Body of pancreas (tissue), 4 donors: ENCODE results near the gene SALL1. TPM values are rescaled to one million over a fixed set of nuclear protein-coding genes. Genes with fewer than 3 reads are reported as not detected.

ENCODE experiments used
- ATAC-seq: fragments of 150-250 bp; one replicate; pipeline ENCODE4 v1.9.1; 2016
- DNase-seq, 4 donors: peaks; one replicate each; pipeline ENCODE4 v3.0.0-alpha.2; 2019
- H3K27ac ChIP-seq, 4 donors: fragments of 200-600 bp; sonication (generic); 1 replicate in 3 of 4; 2 replicates in 1 of 4; pipeline versions ENCODE4 v1.5.1 to v1.6.1; 2016 to 2019; ENCODE audit warnings: mild to moderate bottlenecking in 1 of 4, mixed read lengths in 1 of 4, moderate library complexity in 1 of 4
- H3K27me3 ChIP-seq, 2 donors: fragments of 200-600 bp; sonication (generic); one replicate each; pipeline ENCODE4 v1.6.0; 2016; ENCODE audit warnings: mild to moderate bottlenecking in 1 of 2
- H3K36me3 ChIP-seq, 2 donors: fragments of 200-600 bp; sonication (generic); replicated peaks in 1 of 2; 2 replicates each; pipeline ENCODE4 v1.5.1; 2016; ENCODE audit warnings: low read depth in 2 of 2; ENCODE audit not compliant: insufficient read depth in 1 of 2
- H3K4me1 ChIP-seq: fragments of 200-600 bp; sonication (generic); one replicate; pipeline ENCODE4 v1.6.0; 2016
- H3K4me3 ChIP-seq, 2 donors: fragments of 200-600 bp; sonication (generic); 1 replicate in 1 of 2; 2 replicates in 1 of 2; pipeline ENCODE4 v1.5.1; 2016 to 2019
- H3K9me3 ChIP-seq, 3 donors: fragments of 200-600 bp; sonication (generic); 1 replicate in 2 of 3; 2 replicates in 1 of 3; pipeline ENCODE4 v1.5.1; 2016
- POLR2A ChIP-seq, 3 donors: fragments of 450-650 bp; IDR thresholded peaks; one replicate each; pipeline ENCODE4 v1.6.1; 2016; ENCODE audit warnings: antibody characterized with exemption in 3 of 3, mild to moderate bottlenecking in 2 of 3
- WGBS, 2 donors: methylation state at CpG; one replicate each; pipeline ENCODE4 v1.1.5; 2017; 5-methylcytosine and 5-hydroxymethylcytosine counted together
- intact Hi-C: fragments of 100-400 bp; cut with DNase I; formaldehyde crosslinking; loops from one replicate; pipeline ENCODE4 v1.15.1; 2023
- total RNA-seq, 2 donors: library from RNA; depleted of rRNA; stranded (reverse); fragments of >200 nt; gene quantifications; one replicate each; pipeline ENCODE4 v1.1.0, GENCODE V29; 2016
- TF ChIP-seq, protein P1 (sequence below), 7 experiments: fragments of 450-650 bp in 4 of 7; fragments of 200-600 bp in 3 of 7; sonication (generic) in 3 of 7; IDR thresholded peaks; one replicate each; pipeline ENCODE4 v1.5.1; 2016 to 2019; ENCODE audit warnings: antibody characterized with exemption in 7 of 7

SALL1 gene
- total RNA-seq, 2 donors from 2014 or later: 0.52 TPM; not detected in 1

DNA sequence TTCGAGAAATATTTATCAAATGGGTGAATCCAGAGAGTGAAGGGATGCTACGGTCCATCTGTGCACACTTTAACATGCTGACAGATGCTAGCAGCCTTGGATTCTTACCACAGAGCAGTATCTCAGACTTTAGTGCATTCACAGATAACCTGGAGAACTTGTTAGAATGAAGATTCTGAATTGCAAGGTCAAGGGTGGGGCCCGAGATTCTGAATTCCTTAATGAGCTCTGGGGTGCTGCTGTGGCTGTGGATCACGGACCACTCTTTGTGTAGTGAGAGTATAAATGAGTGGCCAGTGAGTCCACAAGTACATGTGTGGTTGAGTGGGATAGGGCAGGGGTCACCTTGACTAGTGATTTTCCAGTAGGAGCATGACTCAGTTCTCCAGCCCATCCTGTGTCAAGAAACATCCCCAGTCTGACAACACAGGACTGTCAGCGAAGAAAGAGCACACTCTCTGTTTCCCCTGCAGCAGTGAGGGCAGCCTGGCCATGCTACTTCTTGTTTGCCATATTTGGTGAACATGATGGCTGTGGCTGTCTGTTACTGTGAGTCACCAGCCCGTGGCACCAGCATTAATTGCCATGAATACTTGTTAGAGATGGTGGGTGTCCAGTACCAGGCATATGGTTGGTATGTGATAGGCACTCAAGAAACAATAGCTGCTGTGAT lies 13.0 kb upstream of the SALL1 start:
- no peak for ATAC-seq

DNA sequence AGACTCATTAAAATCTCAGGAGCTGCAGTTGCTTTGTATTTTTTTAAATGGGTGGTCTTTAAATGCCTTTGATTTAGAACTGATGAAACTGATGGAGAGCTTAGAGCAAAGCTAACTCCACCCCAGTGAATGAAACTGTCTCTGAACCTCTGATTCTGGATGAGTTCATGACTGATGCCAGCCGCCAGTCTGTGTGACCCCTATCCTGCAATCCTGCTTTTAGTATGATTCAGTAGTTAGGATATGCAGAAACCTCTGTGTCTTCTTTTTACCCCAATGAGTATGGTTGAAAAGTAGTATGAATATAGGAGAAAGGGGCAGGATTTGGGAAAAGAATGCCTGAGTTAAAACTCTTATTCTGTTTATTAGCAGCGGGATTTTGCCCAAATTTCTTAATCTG lies 12.3 kb upstream of the SALL1 start:
- Histone ChIP-seq H3K4me3 (no peak overlapping the region), H3K9me3 (no peaks in the 10 kb centered on the region), H3K27me3 (no peaks in the 10 kb centered on the region), H3K36me3 (no peaks in the 10 kb centered on the region), H3K4me1 (no peaks in the 10 kb centered on the region), H3K27ac (no peak overlapping the region)
- intact Hi-C loops: no loop called here
- DNase-seq: no peak
- whole genome bisulfite sequencing, 2 donors: 62 to 64% methylated on average over 2 of the region's 2 CpGs
- no peak for ATAC-seq
- TF ChIP-seq, protein P1, sequence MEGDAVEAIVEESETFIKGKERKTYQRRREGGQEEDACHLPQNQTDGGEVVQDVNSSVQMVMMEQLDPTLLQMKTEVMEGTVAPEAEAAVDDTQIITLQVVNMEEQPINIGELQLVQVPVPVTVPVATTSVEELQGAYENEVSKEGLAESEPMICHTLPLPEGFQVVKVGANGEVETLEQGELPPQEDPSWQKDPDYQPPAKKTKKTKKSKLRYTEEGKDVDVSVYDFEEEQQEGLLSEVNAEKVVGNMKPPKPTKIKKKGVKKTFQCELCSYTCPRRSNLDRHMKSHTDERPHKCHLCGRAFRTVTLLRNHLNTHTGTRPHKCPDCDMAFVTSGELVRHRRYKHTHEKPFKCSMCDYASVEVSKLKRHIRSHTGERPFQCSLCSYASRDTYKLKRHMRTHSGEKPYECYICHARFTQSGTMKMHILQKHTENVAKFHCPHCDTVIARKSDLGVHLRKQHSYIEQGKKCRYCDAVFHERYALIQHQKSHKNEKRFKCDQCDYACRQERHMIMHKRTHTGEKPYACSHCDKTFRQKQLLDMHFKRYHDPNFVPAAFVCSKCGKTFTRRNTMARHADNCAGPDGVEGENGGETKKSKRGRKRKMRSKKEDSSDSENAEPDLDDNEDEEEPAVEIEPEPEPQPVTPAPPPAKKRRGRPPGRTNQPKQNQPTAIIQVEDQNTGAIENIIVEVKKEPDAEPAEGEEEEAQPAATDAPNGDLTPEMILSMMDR (IDR thresholded peaks at IDR 0.05): no peak
- TF ChIP-seq POLR2A (IDR thresholded peaks at IDR 0.05): no peak

More for the DNA sequence above, 13.0 kb upstream of the SALL1 start:
- DNase-seq: no peak
- no peak for TF ChIP-seq POLR2A (IDR thresholded peaks at IDR 0.05)
- TF ChIP-seq, protein P1 (IDR thresholded peaks at IDR 0.05): no peak
- no peaks in the 10 kb centered on the region for H3K27me3 ChIP-seq
- H3K36me3 ChIP-seq: no peaks in the 10 kb centered on the region
- H3K27ac ChIP-seq: no peak overlapping the region
- no peaks in the 10 kb centered on the region for H3K4me1 ChIP-seq
- H3K4me3 ChIP-seq: no peak overlapping the region
- intact Hi-C loops: no loop called here
- WGBS, 2 donors: 55% methylated on average over 6 of the region's 6 CpGs
- no peaks in the 10 kb centered on the region for H3K9me3 ChIP-seq

DNA sequence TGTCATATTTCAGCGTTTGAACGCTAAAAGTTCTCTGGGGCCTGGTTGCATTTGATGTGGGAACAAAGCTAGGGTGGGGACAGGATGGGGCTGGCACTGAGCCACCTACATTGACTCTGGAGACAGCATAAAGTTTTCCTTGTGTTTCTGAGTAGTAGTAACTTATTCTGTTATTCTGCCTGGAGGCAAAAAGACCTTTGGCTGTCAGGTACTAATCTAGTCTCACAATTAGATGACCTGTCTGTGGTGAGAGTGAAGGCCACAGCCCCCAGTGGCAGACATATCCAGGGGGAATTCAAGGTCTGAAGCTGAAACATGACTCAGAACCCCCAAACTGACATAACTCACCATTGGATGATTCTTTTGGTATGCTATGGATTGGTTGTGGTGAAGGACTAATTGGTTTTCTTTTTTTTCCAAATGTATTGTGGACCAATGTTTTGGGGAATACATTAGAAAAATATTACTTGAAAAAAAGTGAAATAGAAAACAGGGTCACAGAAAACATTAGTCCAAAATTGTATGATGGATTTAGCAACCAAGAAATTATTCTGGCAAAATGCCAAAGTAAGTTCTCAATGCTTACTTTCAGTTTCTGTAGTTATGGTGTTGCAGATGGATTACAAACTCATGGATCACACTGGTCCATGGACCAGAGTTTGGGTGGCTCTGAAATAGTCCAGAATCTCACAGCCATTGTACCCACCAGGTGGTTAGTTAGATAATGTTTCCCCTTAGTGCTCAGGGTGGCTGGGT lies 10.5 kb upstream of the SALL1 start:
- H3K9me3 ChIP-seq: no peaks in the 10 kb centered on the region
- no peaks in the 10 kb centered on the region for H3K4me1 ChIP-seq
- no peak overlapping the region for H3K27ac ChIP-seq
- TF ChIP-seq POLR2A (IDR thresholded peaks at IDR 0.05): no peak
- WGBS, 2 donors: 84 to 87% methylated on average over 2 of the region's 2 CpGs
- peaks cover 0 to 4% of the 10 kb centered on the region in 2 donors for H3K27me3 ChIP-seq
- ATAC-seq (no peak), DNase-seq (no peak)
- no peak overlapping the region for H3K4me3 ChIP-seq
- intact Hi-C loops: no loop called here
- H3K36me3 ChIP-seq: no peaks in the 10 kb centered on the region

DNA sequence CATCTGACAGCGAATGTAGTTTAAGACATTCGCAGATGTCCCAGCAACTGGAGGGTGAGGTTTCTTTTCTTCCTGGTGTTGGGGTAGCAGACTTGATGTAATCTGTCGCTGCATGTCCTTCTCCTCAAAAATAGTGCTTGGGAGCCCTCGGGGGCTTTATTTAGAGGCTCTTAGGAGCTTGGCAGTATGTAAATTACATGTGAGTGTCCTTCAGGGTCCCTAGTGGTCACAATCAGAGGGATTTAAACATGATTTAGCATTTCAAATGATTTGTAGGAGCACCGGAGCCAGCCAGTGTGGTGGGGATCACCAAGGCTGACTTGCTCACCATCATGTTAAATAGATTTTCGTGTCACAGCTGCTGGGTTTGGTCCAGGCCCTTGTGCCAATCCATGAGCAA lies 8.8 kb upstream of the SALL1 start:
- intact Hi-C loops: loop anchor here (10.0 kb wide), 1 partner anchor 225 kb away; no protein-coding TSS in a partner anchor
- H3K36me3 ChIP-seq: no peaks in the 10 kb centered on the region

DNA sequence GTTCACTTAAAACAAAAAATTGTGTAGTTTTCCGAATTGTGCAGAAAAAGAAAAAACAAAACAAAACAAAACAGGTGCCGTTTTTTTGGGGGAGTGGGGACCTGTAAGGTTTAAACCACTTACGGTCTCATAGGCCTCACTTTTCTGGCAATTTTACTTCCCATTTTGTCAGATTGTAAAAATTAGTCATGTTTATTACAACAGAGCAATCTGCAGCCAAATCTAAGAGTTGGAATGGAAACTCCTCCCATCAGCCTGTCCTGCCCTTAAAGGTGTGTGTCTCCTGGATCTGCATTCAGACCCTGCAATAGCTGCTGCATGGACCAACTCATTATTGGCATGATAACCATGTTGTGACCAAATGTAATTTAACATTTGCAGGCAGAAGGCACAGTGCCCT lies 8.2 kb upstream of the SALL1 start:
- no peaks in the 10 kb centered on the region for H3K9me3 ChIP-seq
- TF ChIP-seq, protein P1 (IDR thresholded peaks at IDR 0.05): no peak
- no peak for TF ChIP-seq POLR2A (IDR thresholded peaks at IDR 0.05)
- H3K27ac ChIP-seq: no peak overlapping the region
- intact Hi-C loops: loop anchor here (10.0 kb wide), 1 partner anchor 226 kb away; no protein-coding TSS in a partner anchor
- H3K27me3 ChIP-seq: peaks cover 0 to 16% of the 10 kb centered on the region in 2 donors
- no peak overlapping the region for H3K4me3 ChIP-seq
- H3K36me3 ChIP-seq: no peaks in the 10 kb centered on the region
- WGBS, 2 donors: 57 to 77% methylated on average over 3 of the region's 3 CpGs
- ATAC-seq (no peak), DNase-seq (no peak)
- peaks cover 16% of the 10 kb centered on the region for H3K4me1 ChIP-seq

More for the DNA sequence above, 8.8 kb upstream of the SALL1 start:
- Histone ChIP-seq H3K27ac (no peak overlapping the region), H3K27me3 (peaks cover 0 to 11% of the 10 kb centered on the region in 2 donors), H3K4me1 (peaks cover 13% of the 10 kb centered on the region), H3K4me3 (no peak overlapping the region), H3K9me3 (no peaks in the 10 kb centered on the region)
- WGBS, 2 donors: 57 to 63% methylated on average over 6 of the region's 6 CpGs
- TF ChIP-seq, protein P1 (IDR thresholded peaks at IDR 0.05): no peak
- no peak for TF ChIP-seq POLR2A (IDR thresholded peaks at IDR 0.05)
- DNase-seq (no peak), ATAC-seq (no peak)
